GM12873 (cell line): ENCODE data around the gene LDLRAD4.

Experiments used
- TF ChIP-seq, protein P1 (sequence below): IDR thresholded peaks from 2 replicates; pipeline ENCODE4 v1.5.1; 2012; ENCODE audit warnings: low read depth, mild to moderate bottlenecking, moderate library complexity, low read length, control low read depth; ENCODE audit not compliant: insufficient read depth; ENCODE audit errors: missing control alignments

Gene LDLRAD4

GRCh38 chr18:13241893-13242175 is 23.3 kb downstream of the LDLRAD4 start:
- TF ChIP-seq, protein P1, sequence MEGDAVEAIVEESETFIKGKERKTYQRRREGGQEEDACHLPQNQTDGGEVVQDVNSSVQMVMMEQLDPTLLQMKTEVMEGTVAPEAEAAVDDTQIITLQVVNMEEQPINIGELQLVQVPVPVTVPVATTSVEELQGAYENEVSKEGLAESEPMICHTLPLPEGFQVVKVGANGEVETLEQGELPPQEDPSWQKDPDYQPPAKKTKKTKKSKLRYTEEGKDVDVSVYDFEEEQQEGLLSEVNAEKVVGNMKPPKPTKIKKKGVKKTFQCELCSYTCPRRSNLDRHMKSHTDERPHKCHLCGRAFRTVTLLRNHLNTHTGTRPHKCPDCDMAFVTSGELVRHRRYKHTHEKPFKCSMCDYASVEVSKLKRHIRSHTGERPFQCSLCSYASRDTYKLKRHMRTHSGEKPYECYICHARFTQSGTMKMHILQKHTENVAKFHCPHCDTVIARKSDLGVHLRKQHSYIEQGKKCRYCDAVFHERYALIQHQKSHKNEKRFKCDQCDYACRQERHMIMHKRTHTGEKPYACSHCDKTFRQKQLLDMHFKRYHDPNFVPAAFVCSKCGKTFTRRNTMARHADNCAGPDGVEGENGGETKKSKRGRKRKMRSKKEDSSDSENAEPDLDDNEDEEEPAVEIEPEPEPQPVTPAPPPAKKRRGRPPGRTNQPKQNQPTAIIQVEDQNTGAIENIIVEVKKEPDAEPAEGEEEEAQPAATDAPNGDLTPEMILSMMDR: no peak

DNA sequence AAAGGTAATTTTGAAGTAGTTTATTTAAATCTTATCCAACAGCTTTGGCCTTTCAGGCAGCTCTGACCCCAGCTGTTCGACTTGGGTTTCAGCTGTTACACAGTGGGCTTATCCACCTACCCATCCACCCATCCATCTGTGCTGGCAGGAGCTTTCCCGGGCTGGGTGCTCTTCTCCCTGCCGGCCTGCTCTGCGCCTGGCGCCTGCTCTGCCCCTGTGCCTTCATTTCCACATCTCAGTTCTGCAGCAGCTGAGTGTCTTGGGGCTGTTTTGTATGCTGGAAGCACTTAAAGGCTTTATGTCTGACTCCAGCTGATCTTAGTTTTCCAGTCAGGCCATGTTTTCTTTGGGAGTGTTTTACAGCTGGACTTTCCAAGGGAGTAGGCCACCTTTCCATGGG is 24.2 kb downstream of the LDLRAD4 start:
- TF ChIP-seq, protein P1: no peak

- TF ChIP-seq, protein P1: no peak
These were observed 24.8 kb downstream of the LDLRAD4 start for GRCh38 chr18:13243363-13243762.

- TF ChIP-seq, protein P1: no peak
These were observed 25.6 kb downstream of the LDLRAD4 start for GRCh38 chr18:13244135-13244534.

DNA sequence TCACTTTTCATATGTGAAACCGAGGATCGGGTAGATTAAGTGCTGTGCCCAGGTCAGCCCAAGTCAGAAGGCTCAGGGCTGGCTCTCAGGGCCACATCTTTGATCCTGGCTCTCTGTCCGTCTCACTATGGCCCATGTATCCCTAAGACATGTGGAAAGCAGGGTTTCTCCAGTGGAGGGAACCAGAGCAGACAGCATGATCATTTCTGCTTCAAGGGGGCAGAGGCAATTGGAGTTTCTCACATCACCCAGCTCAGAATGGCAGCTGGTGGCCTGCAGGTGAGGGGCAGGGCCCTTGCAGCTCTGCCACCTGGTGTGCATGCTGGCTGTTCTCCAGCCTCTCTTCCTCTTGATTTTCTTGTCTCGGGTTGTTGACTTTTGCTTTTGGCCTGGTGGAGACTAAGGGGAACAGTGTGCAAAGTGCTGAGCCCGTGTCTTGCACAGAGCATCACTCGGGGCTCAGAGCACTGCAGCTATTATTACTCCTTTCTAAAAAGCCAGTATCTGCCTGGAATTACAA is 27.0 kb downstream of the LDLRAD4 start:
- TF ChIP-seq, protein P1: no peak

GRCh38 chr18:13246121-13246520 is 27.6 kb downstream of the LDLRAD4 start:
- TF ChIP-seq, protein P1: no peak

GRCh38 chr18:13246591-13246990 is 28.0 kb downstream of the LDLRAD4 start:
- TF ChIP-seq, protein P1: no peak
